ENCODE measurements around the gene PIK3R3.

PIK3R3 gene

GRCh38 chr1:46134660-46135331 is 2.4 kb upstream of the PIK3R3 start:
- H3K27ac ChIP-seq, result no peak overlapping the region
- H3K27me3 ChIP-seq (replicated peaks), result no peaks in the 10 kb centered on the region
- H3K36me3 ChIP-seq (replicated peaks), result no peaks in the 10 kb centered on the region
- peak; percentile 34 for DNase-seq
- no peak for TF ChIP-seq CTCF (IDR thresholded peaks at IDR 0.05; ENCODE audit: low read depth, low read length, missing control alignments)
- in situ Hi-C loops (cut with HindIII; ENCODE audit: low pct_ligation_motif_present, low sequenced_read_pairs), result no loop called here
- no peak overlapping the region for H3K4me3 ChIP-seq (ENCODE audit: low read depth, low read length)

- Histone ChIP-seq H3K27ac (no peak overlapping the region), H3K36me3 (replicated peaks) (no peaks in the 10 kb centered on the region), H3K4me3 (ENCODE audit: low read depth, low read length) (peak overlapping the region; percentile 70), H3K27me3 (replicated peaks) (no peaks in the 10 kb centered on the region)
- in situ Hi-C loops (cut with HindIII; ENCODE audit: low pct_ligation_motif_present, low sequenced_read_pairs), result no loop called here
- no peak for TF ChIP-seq CTCF (IDR thresholded peaks at IDR 0.05; ENCODE audit: low read depth, low read length, missing control alignments)
- no peak for DNase-seq
These were observed 1.4 kb upstream of the PIK3R3 start for GRCh38 chr1:46133781-46134350.

GRCh38 chr1:46133181-46133658 is 791 bp upstream of the PIK3R3 start:
- in situ Hi-C loops (cut with HindIII; ENCODE audit: low pct_ligation_motif_present, low sequenced_read_pairs), result no loop called here

GRCh38 chr1:46131712-46132528 is 509 bp downstream of the PIK3R3 start:
- Histone ChIP-seq H3K36me3 (replicated peaks) (no peaks in the 10 kb centered on the region), H3K4me3 (ENCODE audit: low read depth, low read length) (peak overlapping the region; percentile 72), H3K27me3 (replicated peaks) (no peaks in the 10 kb centered on the region), H3K27ac (peak overlapping the region; percentile 99)
- in situ Hi-C loops (cut with HindIII; ENCODE audit: low pct_ligation_motif_present, low sequenced_read_pairs), result no loop called here
- no peak for TF ChIP-seq CTCF (IDR thresholded peaks at IDR 0.05; ENCODE audit: low read depth, low read length, missing control alignments)
- DNase-seq, result peak; percentile 22

More at GRCh38 chr1:46133181-46133658, 791 bp upstream of the PIK3R3 start:
- Histone ChIP-seq H3K4me3 (ENCODE audit: low read depth, low read length) (peak overlapping the region; percentile 70), H3K36me3 (replicated peaks) (no peaks in the 10 kb centered on the region), H3K27me3 (replicated peaks) (no peaks in the 10 kb centered on the region), H3K27ac (peak overlapping the region; percentile 99)
- TF ChIP-seq CTCF (IDR thresholded peaks at IDR 0.05; ENCODE audit: low read depth, low read length, missing control alignments), result no peak
- no peak for DNase-seq

- TF ChIP-seq CTCF (IDR thresholded peaks at IDR 0.05; ENCODE audit: low read depth, low read length, missing control alignments), result no peak
- DNase-seq, result no peak
- Histone ChIP-seq H3K27ac (no peak overlapping the region), H3K36me3 (replicated peaks) (no peaks in the 10 kb centered on the region), H3K4me3 (ENCODE audit: low read depth, low read length) (peak overlapping the region; percentile 72), H3K27me3 (replicated peaks) (no peaks in the 10 kb centered on the region)
- in situ Hi-C loops (cut with HindIII; ENCODE audit: low pct_ligation_motif_present, low sequenced_read_pairs), result no loop called here
These were observed 1.3 kb downstream of the PIK3R3 start for GRCh38 chr1:46131093-46131492.

All from brain microvascular endothelial cell (primary cell).